ENCODE results near the gene CHCHD3.

CHCHD3 gene

GRCh38 chr7:133024596-133024995 lies 57.3 kb downstream of the CHCHD3 start:
- DNase-seq (ENCODE audit: low spot score): no peak

GRCh38 chr7:133023370-133024071 lies 58.4 kb downstream of the CHCHD3 start:
- no peak overlapping the region for H3K27ac ChIP-seq
- no peak for DNase-seq (ENCODE audit: low spot score)
- TF ChIP-seq, protein P1, sequence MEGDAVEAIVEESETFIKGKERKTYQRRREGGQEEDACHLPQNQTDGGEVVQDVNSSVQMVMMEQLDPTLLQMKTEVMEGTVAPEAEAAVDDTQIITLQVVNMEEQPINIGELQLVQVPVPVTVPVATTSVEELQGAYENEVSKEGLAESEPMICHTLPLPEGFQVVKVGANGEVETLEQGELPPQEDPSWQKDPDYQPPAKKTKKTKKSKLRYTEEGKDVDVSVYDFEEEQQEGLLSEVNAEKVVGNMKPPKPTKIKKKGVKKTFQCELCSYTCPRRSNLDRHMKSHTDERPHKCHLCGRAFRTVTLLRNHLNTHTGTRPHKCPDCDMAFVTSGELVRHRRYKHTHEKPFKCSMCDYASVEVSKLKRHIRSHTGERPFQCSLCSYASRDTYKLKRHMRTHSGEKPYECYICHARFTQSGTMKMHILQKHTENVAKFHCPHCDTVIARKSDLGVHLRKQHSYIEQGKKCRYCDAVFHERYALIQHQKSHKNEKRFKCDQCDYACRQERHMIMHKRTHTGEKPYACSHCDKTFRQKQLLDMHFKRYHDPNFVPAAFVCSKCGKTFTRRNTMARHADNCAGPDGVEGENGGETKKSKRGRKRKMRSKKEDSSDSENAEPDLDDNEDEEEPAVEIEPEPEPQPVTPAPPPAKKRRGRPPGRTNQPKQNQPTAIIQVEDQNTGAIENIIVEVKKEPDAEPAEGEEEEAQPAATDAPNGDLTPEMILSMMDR (IDR thresholded peaks at IDR 0.05): no peak
- H3K4me3 ChIP-seq: no peak overlapping the region

More at GRCh38 chr7:133024596-133024995, 57.3 kb downstream of the CHCHD3 start:
- TF ChIP-seq, protein P1 (IDR thresholded peaks at IDR 0.05): no peak
- no peak overlapping the region for H3K4me3 ChIP-seq
- H3K27ac ChIP-seq: no peak overlapping the region

GRCh38 chr7:133022661-133023060 lies 59.2 kb downstream of the CHCHD3 start:
- TF ChIP-seq, protein P1 (IDR thresholded peaks at IDR 0.05): no peak
- Histone ChIP-seq H3K27ac (no peak overlapping the region), H3K4me3 (no peak overlapping the region)
- no peak for DNase-seq (ENCODE audit: low spot score)

DNA sequence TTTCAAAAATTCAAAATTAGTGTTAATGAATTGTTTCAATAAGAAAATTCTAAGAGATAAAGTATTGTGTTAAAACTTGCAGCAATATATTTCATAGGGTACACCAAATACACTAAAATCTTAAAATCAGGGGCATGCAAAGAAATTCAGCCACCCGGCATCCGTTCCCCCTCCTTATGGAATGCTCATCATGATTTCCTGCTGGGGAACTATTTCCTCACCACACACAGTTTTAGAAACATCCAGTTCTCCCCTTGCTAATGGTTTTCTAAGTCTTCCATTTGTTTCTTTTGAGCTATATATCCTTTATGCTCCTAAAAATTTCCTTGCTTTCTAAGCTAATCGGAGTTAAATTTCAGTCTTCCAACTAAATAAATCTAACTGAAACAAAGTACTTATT lies 60.7 kb downstream of the CHCHD3 start:
- no peak overlapping the region for H3K4me3 ChIP-seq
- H3K27ac ChIP-seq: no peak overlapping the region
- no peak for DNase-seq (ENCODE audit: low spot score)
- TF ChIP-seq, protein P1 (IDR thresholded peaks at IDR 0.05): no peak

- TF ChIP-seq, protein P1 (IDR thresholded peaks at IDR 0.05): no peak
- H3K27ac ChIP-seq: no peak overlapping the region
- no peak for DNase-seq (ENCODE audit: low spot score)
- H3K4me3 ChIP-seq: no peak overlapping the region
Observed at GRCh38 chr7:133020496-133020895, 61.4 kb downstream of the CHCHD3 start.

DNA sequence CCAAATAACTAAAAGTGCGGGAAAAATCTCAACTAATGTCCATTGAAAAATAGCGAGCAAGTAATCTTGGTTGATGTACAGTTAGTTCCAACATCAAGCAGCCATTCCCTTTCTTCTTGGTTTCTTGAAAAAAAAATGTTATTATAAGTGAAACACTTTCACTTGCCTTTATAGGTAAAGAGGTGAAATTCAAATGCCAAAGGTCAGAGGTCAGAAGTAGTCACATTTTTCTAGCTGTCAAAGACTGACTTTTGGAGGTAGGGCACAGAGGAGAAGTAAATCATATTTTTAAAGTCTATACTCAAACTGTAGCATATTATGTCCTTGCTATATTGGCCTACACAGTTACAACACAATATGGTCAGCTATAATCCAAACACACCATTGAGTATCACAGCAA lies 62.3 kb downstream of the CHCHD3 start:
- Histone ChIP-seq H3K27ac (no peak overlapping the region), H3K4me3 (no peak overlapping the region)
- TF ChIP-seq, protein P1 (IDR thresholded peaks at IDR 0.05): no peak
- no peak for DNase-seq (ENCODE audit: low spot score)

- TF ChIP-seq, protein P1 (IDR thresholded peaks at IDR 0.05): no peak
- Histone ChIP-seq H3K4me3 (no peak overlapping the region), H3K27ac (no peak overlapping the region)
- DNase-seq (ENCODE audit: low spot score): no peak
Observed at GRCh38 chr7:133016604-133017003, 65.3 kb downstream of the CHCHD3 start.
